ENCODE data around the gene KIF5A.

- TF ChIP-seq CTCF (IDR thresholded peaks at IDR 0.05) (no peak), POLR2A (IDR thresholded peaks at IDR 0.05) (no peak)
Observed at GRCh38 chr12:57623385-57623784, 73.5 kb downstream of the KIF5A start.
